Stimulated activated CD8-positive, alpha-beta memory T cell treated with anti-CD3 and anti-CD28 coated beads, Interleukin-12 subunit alpha, Interleukin-12 subunit beta, amount 100 ng/mL, for 24 hours (primary cell): ENCODE data around the gene PEG3.

ENCODE experiments used
- DNase-seq: peaks from one replicate; pipeline ENCODE4 v3.0.0-alpha.2; 2020; ENCODE audit errors: extremely low read depth

Gene PEG3

DNA sequence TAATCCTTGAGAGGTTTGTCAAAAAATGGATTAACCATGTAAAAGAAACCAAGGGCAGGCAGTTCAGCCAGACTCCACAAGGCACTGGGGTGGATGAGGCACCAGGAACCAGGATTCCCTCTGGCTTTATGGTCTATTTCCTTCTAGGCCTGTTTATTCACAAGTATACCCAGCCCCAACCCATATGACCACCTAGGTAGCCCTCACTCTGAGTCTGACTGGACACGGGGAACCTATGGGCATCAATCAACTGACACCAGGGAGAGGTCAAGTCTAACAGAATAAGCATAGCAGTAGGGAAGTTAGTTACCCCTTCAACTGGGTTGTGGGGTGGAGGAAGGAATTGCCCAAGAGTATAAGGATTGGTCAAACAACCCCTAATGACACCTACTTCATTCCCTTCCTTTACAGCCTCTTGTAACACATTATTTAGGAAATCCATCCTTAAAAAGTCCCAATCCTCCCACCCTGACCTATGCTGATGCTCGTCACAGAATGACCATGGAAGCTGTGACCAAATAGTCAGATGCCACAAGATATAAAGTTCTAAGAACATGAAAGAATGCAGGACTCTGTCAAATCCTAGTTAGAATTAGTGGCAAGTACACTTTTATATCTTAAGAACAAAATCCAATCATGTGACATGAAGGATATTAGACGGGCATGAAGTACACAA, 31.7 kb downstream of the PEG3 start:
- DNase-seq = no peak

DNA sequence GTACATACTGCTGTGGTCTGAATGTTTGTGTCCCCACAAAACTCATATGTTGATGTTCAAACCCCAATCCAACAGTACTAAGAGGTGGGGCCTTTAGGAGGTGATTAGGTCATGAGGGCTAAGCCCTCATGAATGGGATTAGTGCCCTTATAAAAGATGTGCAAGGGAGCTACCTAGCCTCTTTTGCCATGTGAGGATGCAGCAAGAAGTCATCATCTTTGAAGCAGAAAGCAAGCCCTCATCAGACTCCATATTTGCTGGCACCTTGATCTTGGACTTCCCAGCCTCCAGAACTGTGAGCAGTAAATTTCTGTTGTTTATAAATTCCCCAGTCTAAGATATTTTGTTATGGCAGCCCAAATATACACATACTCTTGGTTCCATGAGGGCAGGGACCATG, 33.9 kb downstream of the PEG3 start:
- DNase-seq = no peak
